Type B pancreatic cell (in vitro differentiated cells): ENCODE data around the gene ACOT11. TPM values are rescaled to one million over a fixed set of nuclear protein-coding genes. Genes with fewer than 3 reads are reported as not detected.

ENCODE experiments used
- DNase-seq: peaks from one replicate; pipeline ENCODE4 v3.0.0; 2021; ENCODE audit warnings: mixed read lengths; ENCODE audit not compliant: unreplicated experiment; ENCODE audit errors: extremely low spot score
- H3K27ac Mint-ChIP-seq: 2 replicates; pipeline ENCODE4 v1.8.0; 2021; ENCODE audit warnings: mild to moderate bottlenecking, mixed read lengths
- H3K27me3 Mint-ChIP-seq: 2 replicates; pipeline ENCODE4 v1.8.0; 2021; ENCODE audit warnings: mixed read lengths
- H3K36me3 Mint-ChIP-seq: 2 replicates; pipeline ENCODE4 v1.8.0; 2021; ENCODE audit warnings: mixed read lengths
- H3K4me1 Mint-ChIP-seq: one replicate; pipeline ENCODE4 v1.8.0; 2021; ENCODE audit warnings: mixed read lengths; ENCODE audit not compliant: unreplicated experiment
- H3K4me3 Mint-ChIP-seq: 2 replicates; pipeline ENCODE4 v1.8.0; 2021; ENCODE audit warnings: mild to moderate bottlenecking, mixed read lengths
- H3K9me3 Mint-ChIP-seq: 2 replicates; pipeline ENCODE4 v1.8.0; 2021; ENCODE audit warnings: mixed read lengths
- total RNA-seq: library from RNA; stranded (reverse); gene quantifications from 2 replicates; pipeline ENCODE4 v1.2.1, GENCODE V29; 2021; ENCODE audit warnings: low replicate concordance
- TF ChIP-seq, protein P1 (sequence below): fragments of 200-600 bp; sonication (generic); conservative IDR thresholded peaks from 2 replicates; pipeline ENCODE4 v1.5.0; 2021; ENCODE audit warnings: antibody characterized with exemption, mild to moderate bottlenecking

Gene ACOT11
- total RNA-seq, 1 donor from 2014 or later = 5.2 TPM

DNA sequence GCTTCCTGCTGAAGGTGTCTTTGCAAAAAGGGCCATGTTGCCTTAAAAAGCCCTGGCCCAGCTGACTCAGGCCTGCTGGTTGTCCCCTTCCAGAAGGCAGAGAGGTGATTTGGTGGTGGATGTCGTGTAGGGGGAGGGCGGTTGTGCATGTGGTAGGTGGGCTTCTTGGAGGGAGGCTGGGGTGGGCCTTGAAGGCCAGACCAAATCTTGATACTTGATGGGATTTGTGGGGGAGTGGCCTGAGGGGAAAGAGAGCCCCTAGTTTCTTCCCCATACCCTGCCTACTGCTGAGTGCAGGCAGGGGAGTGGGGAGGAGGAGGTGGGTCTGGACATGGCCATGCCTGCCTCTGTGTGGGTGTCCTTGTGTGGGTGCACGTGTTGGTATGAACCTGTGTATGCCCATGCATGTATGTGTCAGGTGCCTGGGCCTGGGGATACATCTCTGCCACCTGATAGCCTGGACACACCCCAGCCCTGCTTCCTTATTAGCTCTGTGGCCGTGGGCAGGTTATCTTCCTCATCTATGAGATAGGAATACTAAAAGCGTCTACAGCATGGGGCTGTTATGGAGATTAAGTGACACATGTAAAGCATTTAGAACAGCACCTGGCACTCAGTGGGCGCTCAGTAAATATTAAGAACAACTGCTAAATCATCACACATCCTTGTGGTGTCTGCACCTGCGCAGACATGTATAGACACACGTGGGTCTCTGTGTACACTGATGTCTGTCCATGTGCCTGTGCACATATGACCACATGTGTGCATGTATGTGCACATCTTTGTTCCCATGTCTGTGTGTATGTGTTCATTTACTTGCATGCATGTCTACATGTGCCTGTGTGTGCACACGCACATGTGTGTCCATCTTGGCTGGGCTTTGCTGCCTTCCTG, 58.3 kb downstream of the ACOT11 start:
- Mint-ChIP-seq H3K36me3 (no peaks in the 10 kb centered on the region), H3K4me3 (no peak overlapping the region), H3K27me3 (no peaks in the 10 kb centered on the region), H3K9me3 (no peaks in the 10 kb centered on the region), H3K4me1 (peaks cover 5% of the 10 kb centered on the region), H3K27ac (no peak overlapping the region)
- TF ChIP-seq, protein P1, sequence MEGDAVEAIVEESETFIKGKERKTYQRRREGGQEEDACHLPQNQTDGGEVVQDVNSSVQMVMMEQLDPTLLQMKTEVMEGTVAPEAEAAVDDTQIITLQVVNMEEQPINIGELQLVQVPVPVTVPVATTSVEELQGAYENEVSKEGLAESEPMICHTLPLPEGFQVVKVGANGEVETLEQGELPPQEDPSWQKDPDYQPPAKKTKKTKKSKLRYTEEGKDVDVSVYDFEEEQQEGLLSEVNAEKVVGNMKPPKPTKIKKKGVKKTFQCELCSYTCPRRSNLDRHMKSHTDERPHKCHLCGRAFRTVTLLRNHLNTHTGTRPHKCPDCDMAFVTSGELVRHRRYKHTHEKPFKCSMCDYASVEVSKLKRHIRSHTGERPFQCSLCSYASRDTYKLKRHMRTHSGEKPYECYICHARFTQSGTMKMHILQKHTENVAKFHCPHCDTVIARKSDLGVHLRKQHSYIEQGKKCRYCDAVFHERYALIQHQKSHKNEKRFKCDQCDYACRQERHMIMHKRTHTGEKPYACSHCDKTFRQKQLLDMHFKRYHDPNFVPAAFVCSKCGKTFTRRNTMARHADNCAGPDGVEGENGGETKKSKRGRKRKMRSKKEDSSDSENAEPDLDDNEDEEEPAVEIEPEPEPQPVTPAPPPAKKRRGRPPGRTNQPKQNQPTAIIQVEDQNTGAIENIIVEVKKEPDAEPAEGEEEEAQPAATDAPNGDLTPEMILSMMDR = no peak
- DNase-seq = no peak

- no peak overlapping the region for H3K27ac Mint-ChIP-seq
- no peaks in the 10 kb centered on the region for H3K27me3 Mint-ChIP-seq
- peaks cover 5% of the 10 kb centered on the region for H3K4me1 Mint-ChIP-seq
- DNase-seq = no peak
- no peak overlapping the region for H3K4me3 Mint-ChIP-seq
- no peaks in the 10 kb centered on the region for H3K36me3 Mint-ChIP-seq
- TF ChIP-seq, protein P1 = no peak
- no peaks in the 10 kb centered on the region for H3K9me3 Mint-ChIP-seq
These were observed 58.9 kb downstream of the ACOT11 start for GRCh38 chr1:54606990-54607325.

DNA sequence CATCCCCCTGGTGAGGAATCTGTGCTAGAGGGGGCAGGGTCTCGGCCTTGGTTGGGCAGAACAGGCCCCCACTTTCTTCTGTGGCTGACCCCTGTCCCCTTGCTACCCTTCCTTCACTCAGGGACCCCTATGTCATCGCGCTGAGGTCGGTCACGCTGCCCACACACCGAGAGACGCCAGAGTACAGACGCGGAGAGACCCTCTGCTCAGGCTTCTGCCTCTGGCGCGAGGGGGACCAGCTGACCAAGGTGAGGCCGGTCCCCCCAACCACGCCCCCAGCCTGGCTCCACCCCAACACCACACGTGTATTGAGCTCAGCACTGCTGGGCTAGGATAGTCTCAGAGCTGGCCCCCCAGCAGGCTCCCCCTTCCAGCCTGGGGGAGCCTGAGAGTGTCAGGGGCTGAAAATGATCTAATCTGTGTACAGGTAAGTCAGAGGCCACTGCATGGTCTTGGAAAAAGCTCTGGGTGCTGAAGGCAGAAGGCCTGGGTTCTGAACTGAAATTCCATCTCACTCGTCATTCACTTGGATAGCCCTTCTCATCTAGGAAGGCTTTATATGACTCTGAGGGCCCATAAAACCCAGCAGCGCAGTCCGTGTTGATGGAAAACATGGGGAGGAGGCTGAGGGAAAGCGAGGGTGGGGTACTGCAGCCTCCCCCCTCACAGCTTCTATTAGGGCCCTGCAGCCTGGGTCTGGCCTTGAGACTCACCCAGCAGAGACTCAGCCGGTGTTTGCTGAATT, 60.0 kb downstream of the ACOT11 start:
- no peak overlapping the region for H3K4me3 Mint-ChIP-seq
- TF ChIP-seq, protein P1 = no peak
- H3K27ac Mint-ChIP-seq = no peak overlapping the region
- DNase-seq = no peak
- H3K4me1 Mint-ChIP-seq = peaks cover 5% of the 10 kb centered on the region
- H3K27me3 Mint-ChIP-seq = no peaks in the 10 kb centered on the region
- no peaks in the 10 kb centered on the region for H3K36me3 Mint-ChIP-seq
- H3K9me3 Mint-ChIP-seq = no peaks in the 10 kb centered on the region

DNA sequence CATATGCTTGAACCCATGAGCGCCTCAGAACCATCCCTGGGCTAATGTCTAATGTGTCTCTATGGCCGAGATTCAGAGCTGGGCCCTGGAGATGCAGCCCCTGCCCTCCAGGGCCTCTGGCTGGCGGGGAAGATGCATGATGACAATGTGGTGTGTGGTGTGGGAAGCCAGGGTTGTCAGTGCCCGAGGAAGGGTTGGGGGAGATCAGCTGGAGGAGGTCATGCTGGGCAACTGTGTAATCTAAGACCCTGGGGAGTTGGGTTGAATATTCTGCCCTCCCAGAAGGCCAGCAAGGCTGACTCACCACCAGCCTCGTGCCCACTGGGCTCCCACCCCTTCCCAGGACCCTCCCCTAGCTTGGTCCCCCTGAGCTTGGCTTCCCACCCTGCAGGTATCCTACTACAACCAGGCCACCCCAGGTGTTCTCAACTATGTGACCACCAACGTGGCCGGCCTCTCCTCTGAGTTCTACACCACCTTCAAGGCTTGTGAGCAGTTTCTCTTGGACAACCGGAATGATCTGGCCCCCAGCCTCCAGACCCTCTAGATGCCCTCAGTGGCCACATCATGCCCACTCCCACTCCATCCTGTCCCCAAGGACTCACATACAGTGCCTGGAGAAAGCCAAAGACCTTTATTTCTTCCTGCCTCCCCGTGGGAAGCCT, 60.7 kb downstream of the ACOT11 start:
- Mint-ChIP-seq H3K27me3 (no peaks in the 10 kb centered on the region), H3K27ac (no peak overlapping the region), H3K4me1 (peaks cover 5% of the 10 kb centered on the region), H3K9me3 (no peaks in the 10 kb centered on the region), H3K4me3 (no peak overlapping the region), H3K36me3 (no peaks in the 10 kb centered on the region)
- DNase-seq = no peak
- TF ChIP-seq, protein P1 = no peak

DNA sequence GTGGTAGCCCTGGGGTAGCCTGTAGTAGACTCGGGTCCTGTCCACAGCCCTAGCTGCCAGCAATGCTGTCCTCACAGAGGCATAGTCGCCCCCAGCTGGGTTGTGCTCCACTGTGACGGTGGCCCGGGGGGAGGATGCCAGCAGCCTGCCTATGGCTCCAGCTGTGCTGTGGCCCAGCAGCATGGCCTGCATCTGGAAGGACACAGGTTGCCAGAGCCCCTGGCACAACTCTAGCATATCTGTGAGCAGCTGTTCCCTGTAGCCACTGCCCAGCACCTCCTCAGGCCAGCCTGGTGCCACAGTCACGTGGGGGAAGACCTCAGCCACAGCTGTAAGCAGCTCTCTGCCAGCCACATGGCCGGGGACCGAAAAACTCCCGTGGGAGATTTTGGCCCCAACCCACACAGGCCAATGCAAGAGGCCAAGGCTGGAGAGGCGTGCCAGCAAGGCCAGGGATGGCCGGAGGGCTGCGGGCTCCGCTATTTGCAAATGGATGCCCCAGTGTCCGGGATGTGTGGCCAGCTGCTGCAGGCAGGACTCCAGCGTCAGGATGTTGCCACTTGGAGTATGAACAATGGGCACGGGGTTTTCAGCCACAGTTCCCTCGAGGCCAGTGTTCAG, 61.4 kb downstream of the ACOT11 start:
- H3K27ac Mint-ChIP-seq = no peak overlapping the region

More for the DNA sequence above, 61.4 kb downstream of the ACOT11 start:
- no peak overlapping the region for H3K4me3 Mint-ChIP-seq
- H3K4me1 Mint-ChIP-seq = peaks cover 9% of the 10 kb centered on the region
- TF ChIP-seq, protein P1 = no peak
- peaks cover 3% of the 10 kb centered on the region for H3K27me3 Mint-ChIP-seq
- H3K36me3 Mint-ChIP-seq = no peaks in the 10 kb centered on the region
- no peak for DNase-seq
- H3K9me3 Mint-ChIP-seq = no peaks in the 10 kb centered on the region
